ENCODE data around the gene MRFAP1L1.

DNA sequence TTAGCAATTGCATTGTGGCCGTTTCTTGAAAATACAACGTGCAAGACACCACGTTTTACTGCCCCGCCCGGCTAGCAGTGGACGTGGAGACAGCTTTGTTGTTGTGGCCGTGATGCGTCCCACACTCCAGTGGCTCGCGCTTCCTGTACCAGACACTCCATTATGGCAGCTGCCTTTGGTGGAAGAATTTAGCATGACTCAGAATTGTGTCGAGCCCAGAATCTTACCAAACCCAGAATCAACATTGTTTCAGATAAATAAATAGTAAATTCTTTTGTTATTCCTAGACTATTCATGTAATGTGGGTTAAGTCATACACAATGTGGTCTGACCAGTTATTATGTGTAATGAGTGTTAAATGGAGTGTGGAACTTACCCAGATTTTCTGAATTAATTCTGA is 41.3 kb downstream of the MRFAP1L1 start:
- TF ChIP-seq EZH2 (IDR thresholded peaks at IDR 0.05; ENCODE audit: borderline replicate concordance, low read length): no peak
- TF ChIP-seq, protein P1, sequence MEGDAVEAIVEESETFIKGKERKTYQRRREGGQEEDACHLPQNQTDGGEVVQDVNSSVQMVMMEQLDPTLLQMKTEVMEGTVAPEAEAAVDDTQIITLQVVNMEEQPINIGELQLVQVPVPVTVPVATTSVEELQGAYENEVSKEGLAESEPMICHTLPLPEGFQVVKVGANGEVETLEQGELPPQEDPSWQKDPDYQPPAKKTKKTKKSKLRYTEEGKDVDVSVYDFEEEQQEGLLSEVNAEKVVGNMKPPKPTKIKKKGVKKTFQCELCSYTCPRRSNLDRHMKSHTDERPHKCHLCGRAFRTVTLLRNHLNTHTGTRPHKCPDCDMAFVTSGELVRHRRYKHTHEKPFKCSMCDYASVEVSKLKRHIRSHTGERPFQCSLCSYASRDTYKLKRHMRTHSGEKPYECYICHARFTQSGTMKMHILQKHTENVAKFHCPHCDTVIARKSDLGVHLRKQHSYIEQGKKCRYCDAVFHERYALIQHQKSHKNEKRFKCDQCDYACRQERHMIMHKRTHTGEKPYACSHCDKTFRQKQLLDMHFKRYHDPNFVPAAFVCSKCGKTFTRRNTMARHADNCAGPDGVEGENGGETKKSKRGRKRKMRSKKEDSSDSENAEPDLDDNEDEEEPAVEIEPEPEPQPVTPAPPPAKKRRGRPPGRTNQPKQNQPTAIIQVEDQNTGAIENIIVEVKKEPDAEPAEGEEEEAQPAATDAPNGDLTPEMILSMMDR (IDR thresholded peaks at IDR 0.05; ENCODE audit: low read length): no peak

Measured in OCI-LY1 (cell line).